Activated naive CD8-positive, alpha-beta T cell treated with anti-CD3 and anti-CD28 coated beads, Interleukin-2, amount 50 U/mL, for 16 hours (primary cell): ENCODE data around the gene PDIA2.
"Not testable (repeated sequence)": the region's sequence is repeated elsewhere in the genome, so short reads cannot be mapped to it uniquely, and the experiment has no call there.

Experiments
- DNase-seq: peaks from one replicate; pipeline ENCODE4 v3.0.0-alpha.2; 2020; ENCODE audit warnings: low read depth, low spot score

Gene PDIA2

DNA sequence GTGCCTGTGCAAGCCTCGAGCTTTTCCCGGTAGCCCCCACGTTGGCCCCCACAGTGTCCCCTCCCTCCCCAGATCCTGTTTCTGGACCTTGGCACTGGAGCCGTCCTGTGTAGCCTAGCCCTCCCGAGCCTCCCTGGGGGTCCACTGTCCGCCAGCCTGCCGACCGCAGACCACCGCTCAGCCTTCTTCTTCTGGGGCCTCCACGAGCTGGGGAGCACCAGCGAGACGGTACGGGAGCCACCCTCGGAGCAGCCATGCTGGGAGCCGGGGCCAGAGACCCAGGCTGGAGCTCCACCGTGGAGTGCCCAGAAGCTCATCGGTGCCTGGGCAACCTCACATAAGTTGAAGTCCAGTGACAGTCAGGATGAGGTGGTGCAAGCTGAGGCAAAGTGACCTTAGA lies 19.0 kb upstream of the PDIA2 start:
- DNase-seq, result no peak

DNA sequence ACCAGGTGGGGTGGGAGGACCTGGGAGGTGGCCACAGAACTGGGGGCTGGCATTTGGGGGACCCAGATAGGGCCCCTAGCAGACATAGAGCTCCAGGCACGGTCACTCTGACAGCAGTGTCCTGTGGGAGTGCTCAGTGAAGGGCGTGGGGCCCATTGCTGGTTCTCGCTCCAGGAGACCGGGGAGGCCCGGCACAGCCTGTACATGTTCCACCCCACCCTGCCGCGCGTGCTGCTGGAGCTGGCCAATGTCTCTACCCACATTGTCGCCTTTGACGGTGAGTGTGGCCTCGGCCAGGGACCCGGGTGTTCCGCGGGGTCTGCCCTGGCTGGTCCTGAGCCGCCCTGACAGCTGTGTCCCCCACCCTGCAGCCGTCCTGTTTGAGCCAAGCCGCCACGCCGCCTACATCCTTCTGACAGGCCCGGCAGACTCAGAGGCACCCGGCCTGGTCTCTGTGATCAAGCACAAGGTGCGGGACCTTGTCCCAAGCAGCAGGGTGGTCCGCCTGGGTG lies 18.5 kb upstream of the PDIA2 start:
- DNase-seq, result no peak

GRCh38 chr16:265002-265529 lies 17.9 kb upstream of the PDIA2 start:
- no peak for DNase-seq

DNA sequence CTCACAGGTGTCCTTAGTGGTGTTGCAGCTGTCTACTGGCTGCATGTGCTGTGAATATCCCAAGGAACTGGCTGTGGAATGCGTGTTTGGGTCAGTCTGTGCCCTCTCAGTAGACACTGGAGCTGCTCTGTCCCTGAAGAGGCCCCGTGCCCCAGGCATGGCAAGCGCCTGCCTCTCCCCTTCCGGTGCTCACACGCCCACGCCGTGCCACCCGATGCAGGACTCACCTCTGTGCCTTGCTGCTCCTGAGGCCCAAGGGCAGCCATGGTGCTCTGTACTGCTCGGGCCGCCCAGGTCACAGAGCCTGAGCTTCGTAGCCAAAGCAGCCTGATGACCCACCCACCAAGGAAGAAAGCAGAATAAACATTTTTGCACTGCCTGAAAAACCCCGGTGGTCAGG lies 17.3 kb upstream of the PDIA2 start:
- DNase-seq, result no peak

GRCh38 chr16:266258-267164 lies 16.5 kb upstream of the PDIA2 start:
- no peak for DNase-seq

- DNase-seq, result not testable (repeated sequence)
Measured at GRCh38 chr16:267562-267961, 15.4 kb upstream of the PDIA2 start.

GRCh38 chr16:268141-269053 lies 14.6 kb upstream of the PDIA2 start:
- DNase-seq, result no peak

DNA sequence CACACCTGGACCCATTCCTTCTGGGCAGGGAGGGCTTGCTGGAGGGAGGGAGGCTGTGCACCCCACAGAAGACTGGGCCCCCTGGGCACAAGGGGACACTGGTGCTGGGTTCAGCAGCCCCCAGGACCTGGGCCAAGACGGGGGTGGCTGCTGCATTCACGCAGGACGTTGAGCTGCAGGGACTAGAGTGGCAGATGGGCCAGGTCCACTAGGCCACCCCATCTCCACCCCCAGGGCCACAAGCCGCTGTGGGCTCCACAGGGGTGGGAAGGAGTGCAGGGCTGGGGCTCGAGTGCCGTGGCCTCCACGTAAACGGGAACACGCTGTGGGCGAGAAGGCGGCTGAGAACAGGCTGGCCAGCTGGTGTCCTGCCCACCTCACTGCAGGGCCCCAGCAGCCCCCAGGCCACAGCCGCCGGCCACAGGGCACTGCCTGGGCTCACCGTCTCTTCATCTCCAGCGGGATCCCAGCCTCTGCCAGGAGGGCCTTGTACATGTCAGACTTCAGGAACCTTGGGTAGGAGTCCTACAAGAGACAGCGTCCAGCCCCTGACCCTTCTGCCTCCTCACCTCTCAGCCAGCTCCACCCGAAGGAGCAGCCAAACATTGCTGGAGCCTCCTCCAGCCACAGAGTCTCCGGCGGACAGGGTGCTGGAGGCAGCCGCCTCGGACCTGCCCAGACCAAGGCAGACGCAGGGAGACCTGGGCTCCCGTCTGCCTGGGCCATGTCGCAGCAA lies 13.7 kb upstream of the PDIA2 start:
- no peak for DNase-seq

DNA sequence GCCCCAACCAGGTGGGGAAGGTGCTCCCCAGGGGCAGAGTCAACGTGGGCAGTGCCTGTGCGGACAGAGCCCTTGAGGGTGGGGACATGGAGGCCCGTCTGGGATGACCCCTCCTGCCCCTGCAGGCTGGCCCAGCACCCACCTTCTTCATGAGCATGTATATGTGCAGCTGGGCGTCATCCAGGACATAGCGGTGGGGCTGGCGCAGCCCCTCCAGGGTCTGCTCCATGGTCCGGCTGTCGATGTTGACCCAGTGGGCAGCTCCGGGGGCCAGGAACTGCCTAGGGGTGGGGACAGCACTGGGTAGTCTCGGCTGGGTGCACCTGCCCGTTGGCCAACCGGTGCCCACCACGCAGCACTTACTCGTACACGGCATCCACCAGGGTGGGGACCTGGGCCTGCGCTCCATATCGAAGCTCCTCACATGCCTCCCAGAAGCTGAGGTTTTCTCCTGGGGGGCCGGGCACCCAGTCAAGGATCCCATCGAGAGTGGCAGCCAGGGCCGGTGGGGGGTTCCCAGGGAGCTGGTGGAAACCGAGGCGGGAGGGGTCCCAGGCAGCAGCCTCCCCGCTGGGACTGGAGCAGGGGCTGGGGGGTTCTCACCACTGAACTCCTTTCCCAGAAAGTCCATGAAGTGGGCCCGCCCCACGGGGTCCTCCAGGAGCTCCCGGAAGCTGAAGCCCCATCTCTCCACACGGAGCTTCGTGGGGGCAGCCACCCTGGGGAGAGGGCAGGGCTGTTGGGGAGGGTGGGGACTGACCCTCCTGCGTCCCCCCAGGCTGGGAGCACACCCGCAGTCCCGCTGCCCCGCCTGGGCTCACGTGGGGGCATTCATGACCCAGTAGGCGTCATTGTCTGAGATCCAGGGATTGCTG lies 12.3 kb upstream of the PDIA2 start:
- DNase-seq, result no peak

GRCh38 chr16:272633-273546 lies 10.1 kb upstream of the PDIA2 start:
- no peak for DNase-seq

DNA sequence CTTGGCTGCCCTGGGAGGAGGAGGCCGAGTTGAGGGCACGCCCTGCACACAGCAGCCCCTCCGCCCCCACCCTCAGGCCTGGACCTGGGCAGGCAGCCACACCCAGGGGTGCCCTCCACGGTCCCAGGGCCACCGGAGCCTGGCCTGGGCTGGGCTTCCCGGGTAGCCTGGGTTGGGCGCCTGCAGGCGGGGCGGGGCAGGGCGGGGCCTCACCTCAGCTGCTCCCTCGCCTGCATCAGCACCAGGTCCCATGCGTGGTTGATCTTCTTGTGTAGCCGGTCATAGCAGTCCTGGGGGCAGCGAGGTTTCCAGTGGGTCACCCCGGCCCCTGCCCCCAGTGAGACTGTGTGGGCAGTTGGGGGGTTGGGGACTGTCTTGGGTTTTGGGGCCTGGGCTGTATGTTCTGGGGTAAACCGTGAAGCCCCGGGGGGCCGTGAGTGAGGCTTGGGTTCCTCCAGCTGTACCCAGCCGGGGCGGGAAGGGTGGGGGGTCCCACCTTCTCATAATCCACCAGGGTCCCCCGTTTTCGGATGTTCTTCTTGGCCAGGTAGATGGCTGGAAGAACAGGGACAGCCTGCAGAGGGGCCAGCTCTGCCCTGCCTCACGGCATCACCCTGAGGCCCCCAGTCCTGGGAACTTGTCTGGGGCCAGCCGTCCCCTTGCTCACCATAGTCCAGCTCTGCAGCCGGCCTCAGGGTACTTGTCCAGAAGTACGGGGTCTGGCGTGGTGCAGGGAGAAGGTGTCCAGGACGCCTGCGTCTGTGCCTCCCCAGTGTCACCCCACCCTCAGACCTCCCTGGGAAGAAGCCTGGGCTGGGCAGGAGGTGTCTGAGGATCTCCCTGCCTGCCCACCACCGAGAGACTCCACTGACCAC lies 9.2 kb upstream of the PDIA2 start:
- no peak for DNase-seq

DNA sequence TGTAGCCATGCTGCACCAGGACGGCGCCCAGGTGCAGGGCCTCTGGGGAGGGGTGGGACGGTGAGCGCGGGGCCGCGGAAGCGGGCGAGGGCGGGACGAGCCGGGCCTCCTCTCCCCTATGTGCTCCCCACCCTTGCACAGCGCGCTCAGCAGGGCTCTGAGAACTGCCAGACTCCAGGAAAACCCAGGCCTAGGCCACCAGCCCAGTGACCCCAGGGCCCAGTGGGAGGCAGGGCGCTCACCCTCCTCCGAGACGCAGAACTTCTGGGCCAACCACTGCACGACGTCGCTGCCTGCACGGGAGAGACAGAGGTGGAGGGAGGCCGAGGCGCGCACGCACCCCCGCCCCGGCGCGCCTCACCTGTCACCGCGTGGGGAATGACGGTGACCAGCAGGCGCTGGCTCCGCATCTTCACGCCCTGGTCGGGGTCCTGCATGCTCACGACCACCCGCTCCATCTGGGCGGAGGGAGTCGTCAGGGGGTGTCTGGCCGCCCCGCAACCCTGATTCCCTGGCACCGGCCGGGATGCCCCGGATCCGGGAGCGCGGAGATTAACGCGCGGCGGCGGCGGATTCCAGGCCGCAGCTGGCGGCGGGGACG lies 7.8 kb upstream of the PDIA2 start:
- DNase-seq, result no peak

- DNase-seq, result no peak
Measured at GRCh38 chr16:275786-276232, 7.2 kb upstream of the PDIA2 start, which contains the start of gene RGS11. RGS11 (minus strand) TSS chr16:275944; CDS start chr16:275911, 33 bp downstream.

GRCh38 chr16:276426-277077 lies 6.4 kb upstream of the PDIA2 start:
- no peak for DNase-seq

DNA sequence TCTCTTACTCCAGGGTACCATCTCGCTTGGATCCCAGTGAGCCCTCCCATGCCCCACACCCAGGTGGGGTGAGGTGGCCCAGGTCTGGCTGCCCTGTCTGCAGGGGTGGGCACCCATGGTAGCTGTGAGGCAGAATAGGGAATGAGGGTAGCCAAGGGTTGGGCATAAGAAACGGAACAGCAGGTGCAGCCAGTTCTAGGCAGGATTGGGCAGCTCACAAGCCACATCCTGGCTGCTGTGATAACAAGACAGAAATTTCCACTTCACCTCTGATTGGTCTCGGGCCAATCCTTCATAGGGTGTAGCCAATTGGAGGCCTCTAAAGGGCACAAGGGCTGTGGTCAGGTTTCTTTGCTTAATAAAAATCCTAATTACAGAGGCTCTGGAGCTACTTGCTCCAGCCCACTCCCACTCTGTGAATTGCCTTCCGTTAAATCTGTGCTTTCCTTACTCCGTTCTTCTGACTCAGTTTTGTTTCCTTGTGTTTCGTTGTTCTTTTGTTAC lies 4.0 kb upstream of the PDIA2 start:
- DNase-seq, result no peak

- DNase-seq, result no peak
Measured at GRCh38 chr16:279531-279930, 3.4 kb upstream of the PDIA2 start.

DNA sequence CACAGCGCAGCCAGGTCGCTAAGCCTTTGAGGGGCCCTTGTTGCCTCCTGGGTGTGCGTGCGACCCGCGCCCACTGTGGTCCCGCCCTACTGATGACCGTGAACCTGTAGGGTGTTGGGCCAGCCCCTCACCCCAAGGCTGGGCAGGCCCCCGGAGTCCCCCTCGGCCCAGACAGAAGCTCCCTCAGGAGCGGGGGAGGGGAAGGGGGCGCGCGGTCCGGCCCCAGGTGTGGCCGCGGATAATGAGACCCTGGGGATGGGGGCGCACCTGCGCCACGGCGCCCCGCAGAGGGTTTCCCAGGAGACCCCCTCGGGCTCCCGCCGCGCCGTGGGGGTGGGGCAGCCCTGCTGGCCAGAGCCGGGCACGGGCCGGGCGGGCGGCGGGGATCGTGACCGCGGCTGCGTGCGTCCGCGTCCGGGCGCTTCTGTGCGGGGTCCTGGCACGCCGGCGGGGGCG lies 2.9 kb upstream of the PDIA2 start:
- DNase-seq, result no peak
